Transverse colon (tissue), 4 donors: Measurements from ENCODE around the gene GABBR2. TPM values are rescaled to one million over a fixed set of nuclear protein-coding genes. Genes with fewer than 3 reads are reported as not detected.

Experiments
- DNase-seq: peaks from one replicate; pipeline ENCODE4 v3.0.0-alpha.2; 2019
- H3K27ac ChIP-seq, 4 donors: fragments of 200-600 bp; sonication (generic); 2 replicates each; pipeline ENCODE4 v1.5.1; 2016 to 2018; ENCODE audit warnings: inconsistent platforms in 4 of 4
- H3K27me3 ChIP-seq: fragments of 200-600 bp; sonication (generic); 2 replicates; pipeline ENCODE4 v1.5.1; 2017; ENCODE audit warnings: inconsistent platforms
- H3K36me3 ChIP-seq, 4 donors: fragments of 200-600 bp; sonication (generic); 2 replicates each; pipeline ENCODE4 v1.5.1; 2017 to 2019; ENCODE audit warnings: inconsistent platforms in 4 of 4
- H3K4me1 ChIP-seq, 4 donors: fragments of 200-600 bp; sonication (generic); 2 replicates each; pipeline ENCODE4 v1.5.1; 2017 to 2020; ENCODE audit warnings: inconsistent platforms in 4 of 4
- H3K4me3 ChIP-seq, 4 donors: fragments of 200-600 bp; sonication (generic); 1 replicate in 1 of 4; 2 replicates in 3 of 4; pipeline versions ENCODE4 v1.5.1 to v1.6.1; 2017 to 2019; ENCODE audit warnings: inconsistent platforms in 4 of 4
- H3K9me3 ChIP-seq, 2 donors: fragments of 200-600 bp; sonication (generic); 2 replicates each; pipeline ENCODE4 v1.5.1; 2017 to 2019; ENCODE audit warnings: inconsistent platforms in 2 of 2
- CTCF ChIP-seq, 5 experiments: fragments of 200-600 bp in 3 of 5; fragments of 450-650 bp in 2 of 5; sonication (generic) in 3 of 5; IDR thresholded peaks; 1 replicate in 2 of 5; 2 replicates in 3 of 5; pipeline ENCODE4 v1.5.1; 2016 to 2017; ENCODE audit warnings: antibody characterized with exemption in 5 of 5, inconsistent platforms in 3 of 5, mild to moderate bottlenecking in 2 of 5, moderate library complexity in 1 of 5
- EP300 ChIP-seq: sonication (generic); formaldehyde crosslinking; IDR thresholded peaks from one replicate; pipeline ENCODE4 v1.6.1; 2017; ENCODE audit warnings: antibody characterized with exemption, low read depth
- POLR2A ChIP-seq: fragments of 450-650 bp; IDR thresholded peaks from one replicate; pipeline ENCODE4 v1.6.1; 2016; ENCODE audit warnings: antibody characterized with exemption, mild to moderate bottlenecking, moderate library complexity
- POLR2AphosphoS5 ChIP-seq, 3 donors: sonication (generic); formaldehyde crosslinking; IDR thresholded peaks; one replicate each; pipeline ENCODE4 v1.6.1; 2016; ENCODE audit warnings: antibody characterized with exemption in 3 of 3
- WGBS, 2 donors: methylation state at CpG; one replicate each; pipeline ENCODE4 v1.1.5; 2018; ENCODE audit warnings: low coverage in 1 of 2; 5-methylcytosine and 5-hydroxymethylcytosine counted together
- in situ Hi-C, 4 donors: fragments of 200-750 bp; cut with MboI; loops; one replicate each; pipeline versions ENCODE4 v1.15.0 to v1.15.1; 2017; ENCODE audit warnings: low sequenced_read_pairs in 3 of 4, low pct_ligation_motif_present in 1 of 4, low pct_unique_long_range_greater_than_20kb in 1 of 4
- intact Hi-C: fragments of 100-400 bp; cut with DNase I; formaldehyde crosslinking; loops from one replicate; pipeline ENCODE4 v1.15.1; 2023; ENCODE audit warnings: low total_unique reads
- total RNA-seq, 4 donors: library from RNA; depleted of rRNA; stranded (reverse); fragments of >200 nt; gene quantifications; one replicate each; pipeline ENCODE4 v1.1.0, GENCODE V29; 2016

The GABBR2 gene
- total RNA-seq, 4 donors from 2014 or later: not detected

DNA sequence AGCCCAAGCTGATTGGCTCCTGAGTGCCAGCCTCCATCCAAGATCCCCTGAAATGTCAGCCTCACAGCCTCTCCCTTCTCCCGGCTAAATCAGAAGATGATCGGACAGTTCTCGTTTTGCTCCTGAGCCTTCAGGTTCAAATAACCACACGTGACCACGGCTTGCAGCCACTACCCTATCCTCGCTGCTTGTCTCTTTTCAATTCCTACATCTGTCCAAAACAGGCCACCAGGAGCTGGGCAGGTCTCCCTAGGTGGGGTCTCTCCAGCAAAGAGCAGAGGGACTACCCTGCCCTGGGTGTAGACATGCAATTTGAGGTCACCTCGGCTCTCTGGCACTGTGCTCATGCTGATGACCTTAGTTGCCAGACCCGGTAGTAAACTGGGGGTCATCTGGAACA, 229.3 kb downstream of the GABBR2 start:
- DNase-seq: no peak
- Histone ChIP-seq H3K27ac (no peak overlapping the region), H3K36me3 (no peaks in the 10 kb centered on the region), H3K4me3 (no peak overlapping the region), H3K27me3 (peaks cover 5% of the 10 kb centered on the region), H3K4me1 (no peaks in the 10 kb centered on the region), H3K9me3 (no peaks in the 10 kb centered on the region)
- TF ChIP-seq POLR2AphosphoS5 (IDR thresholded peaks at IDR 0.05): no peak
- TF ChIP-seq CTCF (IDR thresholded peaks at IDR 0.05): no peak
- no peak for TF ChIP-seq POLR2A
- no peak for TF ChIP-seq EP300
- WGBS, 2 donors: 60 to 79% methylated on average over 8 of the region's 8 CpGs
- in situ Hi-C loops (no loop called here), intact Hi-C loops (no loop called here)

DNA sequence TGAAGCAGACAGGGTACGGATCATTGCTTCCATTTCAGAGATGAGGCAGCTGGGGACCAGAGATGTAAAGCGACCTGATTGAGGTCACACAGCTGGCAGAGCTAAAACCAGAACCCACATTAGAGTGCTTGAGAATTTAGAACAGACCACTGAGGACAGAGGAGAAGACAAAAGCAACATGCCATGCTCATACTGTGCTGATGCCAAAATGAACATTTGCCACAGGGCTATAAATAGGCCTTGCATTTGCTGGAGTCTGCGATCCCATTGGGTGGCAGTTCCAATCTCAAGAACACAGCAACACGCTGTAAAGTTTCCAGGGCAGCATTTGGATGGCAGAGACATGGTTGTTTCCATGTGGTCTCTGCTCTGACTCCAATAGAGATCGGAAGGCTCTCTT, 230.9 kb downstream of the GABBR2 start:
- H3K9me3 ChIP-seq: no peaks in the 10 kb centered on the region
- no peaks in the 10 kb centered on the region for H3K36me3 ChIP-seq
- H3K4me1 ChIP-seq: no peaks in the 10 kb centered on the region
- no peak overlapping the region for H3K4me3 ChIP-seq
- in situ Hi-C loops: no loop called here
- no peak overlapping the region for H3K27ac ChIP-seq
- 67 to 83% methylated on average over 1 to 4 of the region's 5 CpGs for WGBS, 2 donors
- intact Hi-C loops: no loop called here
- no peak for DNase-seq
- TF ChIP-seq EP300 (no peak), CTCF (IDR thresholded peaks at IDR 0.05) (no peak), POLR2AphosphoS5 (IDR thresholded peaks at IDR 0.05) (no peak), POLR2A (no peak)
- no peaks in the 10 kb centered on the region for H3K27me3 ChIP-seq

DNA sequence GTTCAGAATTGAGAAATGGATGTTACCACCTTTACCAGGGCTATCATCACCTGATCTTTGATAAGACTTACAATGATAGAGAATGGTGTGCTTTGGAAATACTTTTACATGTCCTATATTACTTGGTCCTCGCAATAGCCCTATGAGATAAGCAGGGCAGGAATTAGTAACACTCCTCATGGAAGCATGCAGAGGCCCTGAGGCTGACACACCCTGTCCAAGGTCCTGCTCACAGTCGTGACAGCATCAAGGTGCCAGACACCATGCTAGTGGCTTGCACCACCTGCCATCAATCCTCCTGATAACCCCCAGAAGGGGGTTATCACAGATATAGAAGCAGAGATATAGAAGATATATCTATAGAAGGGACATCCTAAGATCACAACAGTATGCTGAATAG, 236.5 kb downstream of the GABBR2 start:
- Histone ChIP-seq H3K4me1 (no peaks in the 10 kb centered on the region), H3K4me3 (no peak overlapping the region), H3K27ac (no peak overlapping the region), H3K36me3 (no peaks in the 10 kb centered on the region), H3K27me3 (no peaks in the 10 kb centered on the region), H3K9me3 (no peaks in the 10 kb centered on the region)
- DNase-seq: no peak
- intact Hi-C loops (no loop called here), in situ Hi-C loops (no loop called here)
- no peak for TF ChIP-seq POLR2AphosphoS5 (IDR thresholded peaks at IDR 0.05)
- WGBS, 2 donors: 44 to 71% methylated on average over 1 to 2 of the region's 2 CpGs

DNA sequence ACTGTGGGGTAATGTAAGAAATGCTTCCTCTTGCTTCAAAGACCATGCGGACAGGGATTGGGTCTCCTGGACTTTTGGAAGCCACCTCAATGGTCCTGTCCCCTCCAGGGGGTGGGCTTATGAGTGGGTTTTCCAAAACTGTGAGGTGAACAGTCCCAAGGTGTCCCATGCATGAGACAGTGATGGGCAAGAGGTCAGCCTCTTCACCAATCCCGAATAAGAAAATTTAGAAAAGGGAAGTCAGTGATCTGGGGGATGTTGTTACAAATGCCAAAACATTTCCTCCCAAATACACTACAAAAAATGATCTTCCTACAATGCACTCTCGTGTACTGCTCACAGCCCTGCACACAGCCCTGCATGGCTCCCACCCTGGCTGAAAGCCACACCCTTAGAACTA, 237.6 kb downstream of the GABBR2 start:
- no peak overlapping the region for H3K27ac ChIP-seq
- intact Hi-C loops (no loop called here), in situ Hi-C loops (no loop called here)
- no peak overlapping the region for H3K4me3 ChIP-seq
- no peak for TF ChIP-seq EP300
- TF ChIP-seq POLR2AphosphoS5 (IDR thresholded peaks at IDR 0.05): no peak
- TF ChIP-seq CTCF (IDR thresholded peaks at IDR 0.05): no peak
- TF ChIP-seq POLR2A: no peak
- DNase-seq: no peak
- H3K36me3 ChIP-seq: no peaks in the 10 kb centered on the region
- 71% methylated on average over 3 of the region's 3 CpGs; no CpG with 5 or more reads in 1 of the 2 donors for WGBS, 2 donors
- no peaks in the 10 kb centered on the region for H3K27me3 ChIP-seq
- no peaks in the 10 kb centered on the region for H3K9me3 ChIP-seq
- no peaks in the 10 kb centered on the region for H3K4me1 ChIP-seq

DNA sequence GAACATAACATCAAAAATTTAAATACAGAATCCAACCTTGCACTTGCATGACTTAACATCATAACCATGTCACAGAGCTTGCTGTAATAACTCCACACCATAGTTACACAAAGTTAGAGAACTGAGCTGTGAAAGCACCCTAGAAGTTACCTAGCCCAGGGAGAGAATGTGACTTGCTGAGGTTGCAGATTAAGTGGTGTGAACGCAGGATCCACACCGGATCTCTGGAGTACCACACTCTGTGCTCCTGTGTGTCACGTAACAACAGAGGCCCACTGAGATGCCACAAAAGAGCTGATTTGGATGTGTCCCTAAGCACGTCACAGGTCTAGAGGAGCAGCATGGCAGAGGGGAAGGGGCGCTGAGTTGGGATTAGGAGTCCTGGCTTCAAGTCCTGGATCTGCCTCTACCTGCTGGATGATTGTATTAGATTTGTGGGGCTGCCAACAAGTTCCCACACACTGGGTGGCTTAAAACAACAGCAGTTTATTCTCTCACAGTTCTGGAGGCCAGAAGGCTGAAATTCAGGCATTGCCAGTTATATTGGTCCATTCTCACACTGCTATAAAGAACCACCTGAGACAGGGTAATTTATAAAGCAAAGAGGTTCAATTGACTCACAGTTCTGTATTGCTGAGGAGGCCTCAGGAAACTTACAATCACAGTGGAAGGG, 240.0 kb downstream of the GABBR2 start:
- WGBS, 2 donors: 88 to 96% methylated on average over 4 to 5 of the region's 5 CpGs
- H3K36me3 ChIP-seq: no peaks in the 10 kb centered on the region
- H3K9me3 ChIP-seq: no peaks in the 10 kb centered on the region
- intact Hi-C loops (no loop called here), in situ Hi-C loops (no loop called here)
- no peaks in the 10 kb centered on the region for H3K4me1 ChIP-seq
- no peak for TF ChIP-seq CTCF (IDR thresholded peaks at IDR 0.05)
- no peak for TF ChIP-seq POLR2AphosphoS5 (IDR thresholded peaks at IDR 0.05)
- no peak for TF ChIP-seq POLR2A
- TF ChIP-seq EP300: no peak
- H3K27me3 ChIP-seq: no peaks in the 10 kb centered on the region
- no peak overlapping the region for H3K4me3 ChIP-seq
- no peak for DNase-seq
- no peak overlapping the region for H3K27ac ChIP-seq
